Cardiac muscle cell (in vitro differentiated cells and primary cell): Measurements from ENCODE around the gene DLEC1. TPM values are rescaled to one million over a fixed set of nuclear protein-coding genes. Genes with fewer than 3 reads are reported as not detected.

ENCODE experiments used
- DNase-seq, 2 donors: peaks; one replicate each; pipeline versions ENCODE4 v3.0.0 to v3.0.0-alpha.2; 2010 to 2017; ENCODE audit warnings: low read depth in 1 of 2, low spot score in 1 of 2
- H3K27ac ChIP-seq: fragments of 200-600 bp; sonication (generic); 2 replicates; pipeline ENCODE4 v1.5.1; 2016
- H3K27me3 ChIP-seq: fragments of 200-600 bp; sonication (generic); 2 replicates; pipeline ENCODE4 v1.6.0; 2016; ENCODE audit warnings: control low read depth
- H3K36me3 ChIP-seq: fragments of 200-600 bp; sonication (generic); 2 replicates; pipeline ENCODE4 v1.5.1; 2016; ENCODE audit warnings: control low read depth
- H3K4me1 ChIP-seq: fragments of 200-600 bp; sonication (generic); 2 replicates; pipeline ENCODE4 v1.8.1; 2017; ENCODE audit warnings: low read depth, mild to moderate bottlenecking, mixed run types
- H3K4me3 ChIP-seq: fragments of 200-600 bp; sonication (generic); 2 replicates; pipeline ENCODE4 v1.5.1; 2016; ENCODE audit warnings: mild to moderate bottlenecking
- H3K9me3 ChIP-seq: fragments of 200-600 bp; sonication (generic); 2 replicates; pipeline ENCODE4 v1.5.1; 2017; ENCODE audit warnings: low read depth, mild to moderate bottlenecking, control low read depth
- polyA plus RNA-seq: library from polyadenylated mRNA; unstranded; fragments of >200 nt; fragmentation: Nextera tagmentation; extraction: Ambion mirVana; gene quantifications from 2 replicates; pipeline ENCODE4 v1.2.1, GENCODE V29; 2016
- total RNA-seq: library from RNA; depleted of rRNA; stranded (reverse); fragments of >200 nt; gene quantifications from 2 replicates; pipeline ENCODE4 v1.2.3, GENCODE V29; 2016
- TF ChIP-seq, protein P1 (sequence below): IDR thresholded peaks from 2 replicates; pipeline ENCODE4 v1.5.1; 2012; ENCODE audit warnings: low read depth, mild to moderate bottlenecking, low read length

DLEC1 gene, protein sequence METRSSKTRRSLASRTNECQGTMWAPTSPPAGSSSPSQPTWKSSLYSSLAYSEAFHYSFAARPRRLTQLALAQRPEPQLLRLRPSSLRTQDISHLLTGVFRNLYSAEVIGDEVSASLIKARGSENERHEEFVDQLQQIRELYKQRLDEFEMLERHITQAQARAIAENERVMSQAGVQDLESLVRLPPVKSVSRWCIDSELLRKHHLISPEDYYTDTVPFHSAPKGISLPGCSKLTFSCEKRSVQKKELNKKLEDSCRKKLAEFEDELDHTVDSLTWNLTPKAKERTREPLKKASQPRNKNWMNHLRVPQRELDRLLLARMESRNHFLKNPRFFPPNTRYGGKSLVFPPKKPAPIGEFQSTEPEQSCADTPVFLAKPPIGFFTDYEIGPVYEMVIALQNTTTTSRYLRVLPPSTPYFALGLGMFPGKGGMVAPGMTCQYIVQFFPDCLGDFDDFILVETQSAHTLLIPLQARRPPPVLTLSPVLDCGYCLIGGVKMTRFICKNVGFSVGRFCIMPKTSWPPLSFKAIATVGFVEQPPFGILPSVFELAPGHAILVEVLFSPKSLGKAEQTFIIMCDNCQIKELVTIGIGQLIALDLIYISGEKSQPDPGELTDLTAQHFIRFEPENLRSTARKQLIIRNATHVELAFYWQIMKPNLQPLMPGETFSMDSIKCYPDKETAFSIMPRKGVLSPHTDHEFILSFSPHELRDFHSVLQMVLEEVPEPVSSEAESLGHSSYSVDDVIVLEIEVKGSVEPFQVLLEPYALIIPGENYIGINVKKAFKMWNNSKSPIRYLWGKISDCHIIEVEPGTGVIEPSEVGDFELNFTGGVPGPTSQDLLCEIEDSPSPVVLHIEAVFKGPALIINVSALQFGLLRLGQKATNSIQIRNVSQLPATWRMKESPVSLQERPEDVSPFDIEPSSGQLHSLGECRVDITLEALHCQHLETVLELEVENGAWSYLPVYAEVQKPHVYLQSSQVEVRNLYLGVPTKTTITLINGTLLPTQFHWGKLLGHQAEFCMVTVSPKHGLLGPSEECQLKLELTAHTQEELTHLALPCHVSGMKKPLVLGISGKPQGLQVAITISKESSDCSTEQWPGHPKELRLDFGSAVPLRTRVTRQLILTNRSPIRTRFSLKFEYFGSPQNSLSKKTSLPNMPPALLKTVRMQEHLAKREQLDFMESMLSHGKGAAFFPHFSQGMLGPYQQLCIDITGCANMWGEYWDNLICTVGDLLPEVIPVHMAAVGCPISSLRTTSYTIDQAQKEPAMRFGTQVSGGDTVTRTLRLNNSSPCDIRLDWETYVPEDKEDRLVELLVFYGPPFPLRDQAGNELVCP (N-terminal part only)
- total RNA-seq (0.11 and 0.15 TPM in 2 replicates), polyA plus RNA-seq (0.57 TPM in 1 of 2 replicates, not detected in the other)

DNA sequence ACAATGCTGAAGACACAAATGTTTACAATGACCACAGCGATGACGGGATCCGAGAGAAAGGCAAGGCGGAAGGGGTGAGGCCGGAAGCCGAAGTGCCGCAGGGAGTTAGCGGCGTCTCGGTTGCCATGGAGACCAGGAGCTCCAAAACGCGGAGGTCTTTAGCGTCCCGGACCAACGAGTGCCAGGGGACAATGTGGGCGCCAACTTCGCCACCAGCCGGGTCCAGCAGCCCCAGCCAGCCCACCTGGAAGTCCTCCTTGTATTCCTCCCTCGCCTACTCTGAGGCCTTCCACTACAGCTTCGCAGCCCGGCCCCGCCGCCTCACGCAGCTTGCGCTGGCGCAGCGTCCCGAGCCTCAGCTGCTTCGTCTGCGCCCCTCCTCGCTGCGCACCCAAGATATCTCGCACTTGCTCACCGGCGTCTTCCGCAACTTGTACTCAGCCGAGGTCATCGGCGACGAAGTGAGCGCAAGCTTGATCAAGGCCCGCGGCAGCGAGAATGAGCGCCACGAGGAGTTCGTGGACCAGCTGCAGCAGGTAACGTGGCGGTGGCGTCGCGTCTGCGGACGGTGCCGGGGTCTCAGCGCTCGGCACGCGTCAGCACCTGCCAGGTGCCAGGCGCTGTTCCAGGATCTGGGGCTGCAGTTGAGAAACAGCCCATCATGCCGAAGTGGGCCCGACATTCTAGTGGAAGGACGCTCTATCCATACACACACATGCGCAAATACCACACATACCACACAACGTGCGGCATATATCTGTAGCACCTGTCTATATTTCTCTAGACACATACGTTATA, at the start of gene DLEC1:
Gene DLEC1, plus strand, starts transcription at position 108 of the 798 bp plus-strand sequence. Its CDS starts 18 bp downstream, at position 126.
- TF ChIP-seq, protein P1, sequence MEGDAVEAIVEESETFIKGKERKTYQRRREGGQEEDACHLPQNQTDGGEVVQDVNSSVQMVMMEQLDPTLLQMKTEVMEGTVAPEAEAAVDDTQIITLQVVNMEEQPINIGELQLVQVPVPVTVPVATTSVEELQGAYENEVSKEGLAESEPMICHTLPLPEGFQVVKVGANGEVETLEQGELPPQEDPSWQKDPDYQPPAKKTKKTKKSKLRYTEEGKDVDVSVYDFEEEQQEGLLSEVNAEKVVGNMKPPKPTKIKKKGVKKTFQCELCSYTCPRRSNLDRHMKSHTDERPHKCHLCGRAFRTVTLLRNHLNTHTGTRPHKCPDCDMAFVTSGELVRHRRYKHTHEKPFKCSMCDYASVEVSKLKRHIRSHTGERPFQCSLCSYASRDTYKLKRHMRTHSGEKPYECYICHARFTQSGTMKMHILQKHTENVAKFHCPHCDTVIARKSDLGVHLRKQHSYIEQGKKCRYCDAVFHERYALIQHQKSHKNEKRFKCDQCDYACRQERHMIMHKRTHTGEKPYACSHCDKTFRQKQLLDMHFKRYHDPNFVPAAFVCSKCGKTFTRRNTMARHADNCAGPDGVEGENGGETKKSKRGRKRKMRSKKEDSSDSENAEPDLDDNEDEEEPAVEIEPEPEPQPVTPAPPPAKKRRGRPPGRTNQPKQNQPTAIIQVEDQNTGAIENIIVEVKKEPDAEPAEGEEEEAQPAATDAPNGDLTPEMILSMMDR: no peak
- peak; percentile 51 to 74 for DNase-seq
- Histone ChIP-seq H3K4me3 (peak within 1 kb of the TSS; percentile 29), H3K36me3 (no peaks in the 10 kb centered on the region), H3K4me1 (no peaks in the 10 kb centered on the region), H3K27ac (no peak within 1 kb of the TSS), H3K27me3 (peaks cover 46% of the 10 kb centered on the region), H3K9me3 (no peaks in the 10 kb centered on the region)

DNA sequence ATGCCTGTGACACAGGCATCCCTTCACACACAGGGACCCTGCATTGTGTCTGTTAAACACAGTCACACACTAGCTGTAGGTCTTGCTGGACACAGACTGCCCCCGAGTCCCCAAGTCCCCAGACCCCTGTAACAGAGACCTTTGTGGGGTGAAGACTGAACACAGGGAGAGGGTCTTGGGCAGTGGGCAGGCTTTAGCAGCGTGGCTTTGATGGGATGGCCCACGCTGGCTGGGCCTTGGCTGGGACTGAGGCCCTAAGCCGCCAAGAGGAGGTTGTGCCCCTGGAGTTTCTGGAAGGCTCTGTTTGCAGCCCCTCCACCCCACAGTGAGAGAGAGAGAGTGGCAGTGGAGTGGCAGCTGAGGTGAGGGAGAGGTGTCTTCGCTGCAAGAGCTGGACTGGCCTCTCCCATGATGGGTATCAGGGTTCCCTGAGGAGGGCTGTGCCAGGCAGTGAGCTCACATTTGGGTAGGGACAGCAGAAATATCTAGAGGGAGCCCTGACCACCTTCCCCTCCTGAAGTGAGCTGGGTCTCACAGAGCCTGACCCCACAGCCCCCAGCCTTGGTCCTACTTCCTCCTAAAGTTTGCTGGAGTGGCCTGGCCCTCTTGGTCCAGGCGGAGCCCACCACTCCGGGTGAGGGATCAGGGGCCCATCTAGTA, 49.1 kb upstream of the DLEC1 start:
- Histone ChIP-seq H3K4me3 (no peak overlapping the region), H3K4me1 (peaks cover 6% of the 10 kb centered on the region), H3K27ac (no peak overlapping the region), H3K27me3 (no peaks in the 10 kb centered on the region), H3K36me3 (no peaks in the 10 kb centered on the region), H3K9me3 (no peaks in the 10 kb centered on the region)
- DNase-seq: no peak
- TF ChIP-seq, protein P1: no peak

DNA sequence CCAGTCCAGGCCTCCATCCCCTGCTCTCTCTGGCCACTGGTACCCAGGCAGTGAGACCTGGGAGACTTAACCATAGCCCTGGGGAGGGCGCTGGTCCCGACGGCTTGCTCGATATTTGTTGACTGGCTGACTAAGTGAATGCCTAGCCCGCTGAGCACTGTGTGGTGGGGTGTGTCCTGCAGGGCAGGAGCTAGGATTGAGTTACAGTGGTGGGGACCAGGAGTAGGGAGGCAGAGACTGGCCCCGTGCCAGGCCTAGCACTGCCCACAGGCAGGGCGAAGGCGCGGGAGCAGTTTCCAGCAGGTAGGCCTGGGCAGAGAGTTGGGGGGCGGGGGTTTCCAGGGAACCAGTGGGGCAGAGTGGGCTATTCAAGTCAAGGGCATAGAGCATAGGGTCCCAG, 48.5 kb upstream of the DLEC1 start, which contains the start of gene VILL:
Gene VILL, plus strand, starts transcription at position 260 of the 400 bp plus-strand sequence. CDS start 2,887 bp downstream, outside the sequence.
- Histone ChIP-seq H3K9me3 (no peaks in the 10 kb centered on the region), H3K27me3 (no peaks in the 10 kb centered on the region), H3K4me1 (peaks cover 6% of the 10 kb centered on the region), H3K36me3 (no peaks in the 10 kb centered on the region), H3K27ac (no peak within 1 kb of the TSS), H3K4me3 (no peak within 1 kb of the TSS)
- TF ChIP-seq, protein P1: no peak
- no peak for DNase-seq

DNA sequence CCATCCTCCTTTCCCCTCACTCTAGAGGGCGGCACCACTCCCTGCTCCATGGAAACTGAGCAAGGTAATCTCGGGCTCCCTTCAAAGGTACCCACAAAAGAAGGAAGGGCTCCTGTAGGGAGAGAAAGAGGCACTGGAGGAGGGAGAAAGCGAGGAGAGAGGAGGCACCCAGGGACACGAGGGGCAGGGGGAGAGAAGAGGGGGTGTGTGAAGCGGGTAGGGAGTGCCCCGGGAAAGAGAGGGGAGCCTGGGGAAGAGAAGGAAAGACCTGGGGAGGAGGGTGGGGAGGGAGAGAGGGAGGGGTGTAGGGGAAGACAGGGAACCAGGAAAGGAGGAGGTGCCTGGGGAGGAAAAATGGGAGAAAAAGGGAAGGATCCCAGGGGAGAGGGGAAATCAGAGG, 47.9 kb upstream of the DLEC1 start:
- TF ChIP-seq, protein P1: no peak
- Histone ChIP-seq H3K27me3 (no peaks in the 10 kb centered on the region), H3K4me1 (peaks cover 6% of the 10 kb centered on the region), H3K9me3 (no peaks in the 10 kb centered on the region), H3K36me3 (no peaks in the 10 kb centered on the region), H3K27ac (no peak overlapping the region), H3K4me3 (no peak overlapping the region)
- no peak for DNase-seq
